ENCODE data around the gene DRC7. TPM values are rescaled to one million over a fixed set of nuclear protein-coding genes. Genes with fewer than 3 reads are reported as not detected.

Gene DRC7
- total RNA-seq, 1 experiment from 2014 or later: 0.72 TPM

DNA sequence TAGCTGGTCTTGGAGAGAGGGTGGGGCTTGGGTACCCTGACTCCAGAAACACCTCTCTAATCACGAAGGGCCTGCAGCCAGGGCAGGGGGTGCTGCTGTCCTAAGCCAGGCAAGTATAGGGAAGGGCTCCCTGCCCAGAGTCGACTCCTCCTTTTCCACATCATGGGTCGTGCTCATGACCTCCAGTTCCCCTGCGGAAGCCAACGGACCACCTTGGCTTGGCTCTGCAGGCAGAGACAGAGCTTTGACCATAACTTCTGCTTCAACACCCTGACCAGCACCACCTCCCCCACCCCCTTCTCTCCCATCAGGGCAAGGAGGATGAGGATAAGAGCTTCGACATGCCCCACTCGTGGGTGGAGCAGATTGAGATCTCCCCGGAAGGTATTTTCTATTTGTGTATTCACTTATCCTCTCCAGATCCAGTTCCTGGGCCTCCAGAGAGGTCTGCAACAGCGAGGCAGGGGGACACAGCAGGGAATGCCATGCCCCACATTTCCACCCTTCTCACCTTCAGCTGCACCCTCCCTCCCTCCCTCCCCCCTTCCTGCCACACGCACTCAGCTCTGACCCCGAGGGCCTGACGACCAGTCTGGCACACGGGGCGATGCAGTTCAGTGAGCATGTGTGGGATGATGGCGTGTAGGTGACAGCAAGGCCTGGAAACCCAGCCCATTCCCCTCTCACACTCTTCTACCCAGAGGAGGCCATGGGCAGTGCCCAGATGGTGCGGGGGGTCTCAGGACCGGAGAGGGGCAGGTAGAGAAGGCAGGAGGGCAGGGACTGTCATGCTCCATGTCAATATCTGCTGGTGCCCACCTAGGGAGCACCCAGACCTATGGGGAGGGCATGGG, 27.0 kb downstream of the DRC7 start:
- no peaks in the 10 kb centered on the region for H3K79me1 ChIP-seq (ENCODE audit: insufficient read depth, low read depth, low read length, poor library complexity, severe bottlenecking)
- no peak overlapping the region for H3K56ac ChIP-seq (ENCODE audit: insufficient read length, low read depth, low read length)
- H3K79me2 ChIP-seq (ENCODE audit: insufficient read depth, low read length): no peaks in the 10 kb centered on the region
- H3T11ph ChIP-seq (ENCODE audit: low read length): no peak overlapping the region
- no peak overlapping the region for H4K91ac ChIP-seq (ENCODE audit: insufficient read length, low read depth, low read length)
- H3K9me3 ChIP-seq (ENCODE audit: control insufficient read depth, low read depth, low read length): no peaks in the 10 kb centered on the region
- H3K27ac ChIP-seq (ENCODE audit: insufficient read length, low read depth, low read length): no peak overlapping the region
- H4K20me1 ChIP-seq (ENCODE audit: control insufficient read depth, insufficient read depth, insufficient read length): no peaks in the 10 kb centered on the region
- no peak overlapping the region for H3K23ac ChIP-seq (ENCODE audit: insufficient read length, low read depth, low read length)
- H4K5ac ChIP-seq (ENCODE audit: insufficient read length, low read depth, low read length): no peak overlapping the region
- H3K27ac Mint-ChIP-seq: peak overlapping the region in 2 of 3 experiments; percentile 18 to 74; a peak in 2 of 7 replicates
- H3K4me1 Mint-ChIP-seq: no peaks in the 10 kb centered on the region
- WGBS (ENCODE audit: extremely low coverage, insufficient read length, low lambda C conversion rate): no CpG with 5 or more reads among the region's 17 CpGs
- no peak overlapping the region for H2BK120ac ChIP-seq (ENCODE audit: low read depth, low read length, poor library complexity, severe bottlenecking)
- H3K27me3 Mint-ChIP-seq (ENCODE audit: low read depth): no peaks in the 10 kb centered on the region; the same call in 1 of the 2 replicates
- H2BK20ac ChIP-seq (ENCODE audit: low read depth, low read length, poor library complexity, severe bottlenecking): no peak overlapping the region
- no peaks in the 10 kb centered on the region for H3K9me3 Mint-ChIP-seq
- TF ChIP-seq, protein P1, sequence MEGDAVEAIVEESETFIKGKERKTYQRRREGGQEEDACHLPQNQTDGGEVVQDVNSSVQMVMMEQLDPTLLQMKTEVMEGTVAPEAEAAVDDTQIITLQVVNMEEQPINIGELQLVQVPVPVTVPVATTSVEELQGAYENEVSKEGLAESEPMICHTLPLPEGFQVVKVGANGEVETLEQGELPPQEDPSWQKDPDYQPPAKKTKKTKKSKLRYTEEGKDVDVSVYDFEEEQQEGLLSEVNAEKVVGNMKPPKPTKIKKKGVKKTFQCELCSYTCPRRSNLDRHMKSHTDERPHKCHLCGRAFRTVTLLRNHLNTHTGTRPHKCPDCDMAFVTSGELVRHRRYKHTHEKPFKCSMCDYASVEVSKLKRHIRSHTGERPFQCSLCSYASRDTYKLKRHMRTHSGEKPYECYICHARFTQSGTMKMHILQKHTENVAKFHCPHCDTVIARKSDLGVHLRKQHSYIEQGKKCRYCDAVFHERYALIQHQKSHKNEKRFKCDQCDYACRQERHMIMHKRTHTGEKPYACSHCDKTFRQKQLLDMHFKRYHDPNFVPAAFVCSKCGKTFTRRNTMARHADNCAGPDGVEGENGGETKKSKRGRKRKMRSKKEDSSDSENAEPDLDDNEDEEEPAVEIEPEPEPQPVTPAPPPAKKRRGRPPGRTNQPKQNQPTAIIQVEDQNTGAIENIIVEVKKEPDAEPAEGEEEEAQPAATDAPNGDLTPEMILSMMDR (conservative IDR thresholded peaks at IDR 0.05): no peak
- DNase-seq: no peak
- H3K9ac ChIP-seq (ENCODE audit: extremely low read depth, insufficient read length, low read length): no peak overlapping the region
- H3K4me2 ChIP-seq (ENCODE audit: insufficient read depth, insufficient read length, low read length): no peak overlapping the region
- H3K4me3 Mint-ChIP-seq: no peak overlapping the region
- H2AK5ac ChIP-seq (ENCODE audit: insufficient read length, low read length): no peak overlapping the region
- H3K27me3 ChIP-seq (ENCODE audit: insufficient read depth, low read length): no peaks in the 10 kb centered on the region
- no peaks in the 10 kb centered on the region for H3K36me3 Mint-ChIP-seq (ENCODE audit: insufficient read depth in 1 of 3, low read depth in 3 of 3)
- no peaks in the 10 kb centered on the region for H3K4me1 ChIP-seq (ENCODE audit: insufficient read depth, low read length)
- H3K14ac ChIP-seq (ENCODE audit: insufficient read depth, low read length): no peak overlapping the region; the same call in 1 of the 2 replicates
- H2BK12ac ChIP-seq (ENCODE audit: insufficient read length, low read depth, low read length): no peak overlapping the region
- no peaks in the 10 kb centered on the region for H3K23me2 ChIP-seq (ENCODE audit: insufficient read length, low read depth, low read length, poor library complexity, severe bottlenecking)
- H2BK15ac ChIP-seq (ENCODE audit: low read depth, low read length): no peak overlapping the region
- no peak overlapping the region for H2BK5ac ChIP-seq (ENCODE audit: insufficient read length, low read length)
- no peak overlapping the region for H4K8ac ChIP-seq (replicated peaks; ENCODE audit: insufficient read length, low read depth, low read length)
- H3K18ac ChIP-seq (ENCODE audit: insufficient read length, low read depth, low read length): no peak overlapping the region
- no peak overlapping the region for H3K4ac ChIP-seq (ENCODE audit: low read depth, low read length)
- H2AFZ ChIP-seq (ENCODE audit: low read length): no peak overlapping the region
